Endometrial microvascular endothelial cells (primary cell): ENCODE results near the gene SFMBT2. TPM values are rescaled to one million over a fixed set of nuclear protein-coding genes. Genes with fewer than 3 reads are reported as not detected.

Source experiments
- in situ Hi-C: cut with HindIII; loops from 2 replicates; pipeline ENCODE4 v1.10.0; 2017; ENCODE audit warnings: low sequenced_read_pairs, low pct_unique_long_range_greater_than_20kb; ENCODE audit errors: inconsistent ontology term
- total RNA-seq: library from RNA; depleted of rRNA; stranded (reverse); fragments of >200 nt; gene quantifications from one replicate; pipeline ENCODE4 v1.2.3, GENCODE V29; 2015; ENCODE audit errors: inconsistent ontology term

The SFMBT2 gene
- total RNA-seq, 1 donor from 2014 or later = 1.2 TPM

GRCh38 chr10:7380704-7381241 is 30.1 kb downstream of the SFMBT2 start:
- in situ Hi-C loops = no loop called here

- in situ Hi-C loops = no loop called here
Measured at GRCh38 chr10:7378602-7379403, 32.0 kb downstream of the SFMBT2 start.

DNA sequence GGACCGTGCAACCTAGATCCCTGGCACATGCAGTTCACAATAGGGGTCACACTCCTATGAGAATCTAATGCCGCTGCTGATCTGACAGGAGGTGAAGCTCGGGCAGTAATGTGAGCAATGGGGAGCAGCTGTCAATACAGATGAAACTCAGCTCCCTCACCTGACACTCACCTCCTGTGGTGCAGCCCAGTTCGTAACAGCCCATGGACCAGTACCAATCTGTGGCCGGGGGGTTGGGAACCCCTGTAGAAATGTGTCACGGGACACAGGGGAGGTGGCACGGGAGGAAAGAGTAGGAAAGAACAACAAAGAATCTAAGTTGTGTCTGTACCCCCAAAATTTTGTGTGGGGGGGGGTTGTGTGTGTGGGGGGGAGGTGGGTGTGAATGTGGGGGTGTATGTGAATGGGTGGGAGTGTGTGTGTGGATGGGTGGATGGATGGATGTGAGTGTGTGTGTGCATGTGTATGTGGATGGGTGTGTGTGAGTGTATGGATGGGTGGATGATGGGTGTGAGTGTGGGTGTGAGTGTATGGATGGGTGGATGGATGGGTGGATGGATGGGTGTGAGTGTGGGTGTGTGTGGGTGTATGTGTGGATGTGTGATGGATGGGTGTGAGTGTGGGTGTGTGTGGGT is 33.1 kb downstream of the SFMBT2 start:
- in situ Hi-C loops = no loop called here

GRCh38 chr10:7374795-7375194 is 36.0 kb downstream of the SFMBT2 start:
- in situ Hi-C loops = no loop called here

DNA sequence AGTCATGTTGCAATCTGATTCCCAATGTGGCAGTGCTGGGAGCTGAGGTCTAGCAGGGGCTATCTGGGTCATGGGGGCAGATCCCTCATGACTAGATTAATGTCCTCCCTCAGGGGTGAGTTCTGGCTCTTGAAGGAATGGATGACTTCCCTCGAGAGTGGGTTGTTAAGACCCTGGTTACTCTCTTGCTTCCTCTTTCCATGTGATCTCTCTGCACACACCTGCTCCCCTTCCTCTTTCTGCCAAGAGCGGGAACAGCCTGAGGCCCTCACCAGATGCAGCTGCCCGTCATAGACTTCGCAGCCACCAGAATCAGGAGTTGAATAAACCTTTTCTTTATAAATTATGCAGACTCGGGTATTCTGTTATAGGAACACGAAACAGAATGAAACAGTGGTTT is 37.8 kb downstream of the SFMBT2 start:
- in situ Hi-C loops = no loop called here

GRCh38 chr10:7372504-7372903 is 38.3 kb downstream of the SFMBT2 start:
- in situ Hi-C loops = no loop called here

GRCh38 chr10:7370511-7370910 is 40.3 kb downstream of the SFMBT2 start:
- in situ Hi-C loops = no loop called here

DNA sequence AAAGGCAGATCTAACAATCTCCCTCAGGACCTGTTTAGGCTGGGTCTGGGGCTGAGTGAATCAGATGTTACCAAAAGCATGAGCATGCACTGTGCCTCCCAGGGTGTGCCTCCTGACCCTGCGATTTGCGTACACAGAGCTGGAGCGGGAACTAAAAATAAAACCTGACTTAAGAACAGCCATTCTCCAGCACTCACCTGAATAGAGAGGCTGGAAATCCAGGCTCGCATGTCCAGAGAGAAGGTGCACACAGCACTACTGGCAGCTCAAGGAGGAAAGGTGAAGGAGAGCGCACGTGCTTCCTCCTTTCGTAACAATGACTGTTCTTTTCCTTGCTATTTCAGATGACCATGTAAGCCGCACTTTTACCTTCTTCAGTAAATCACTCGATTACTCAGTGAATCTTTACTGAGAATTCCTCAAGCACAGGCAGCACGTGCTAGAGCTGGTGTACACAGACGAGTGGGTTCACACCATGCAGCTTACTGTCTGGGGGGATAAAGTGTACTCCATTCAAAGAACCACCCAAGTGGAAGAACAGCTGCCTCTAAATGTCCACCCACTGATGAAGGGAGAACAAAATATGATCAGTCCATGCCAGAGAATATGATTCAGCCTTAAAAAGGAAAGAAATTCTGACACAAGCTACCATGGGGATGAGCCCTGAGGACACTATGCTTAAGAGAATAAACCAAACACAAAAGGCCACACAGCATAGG is 45.6 kb downstream of the SFMBT2 start:
- in situ Hi-C loops = no loop called here

DNA sequence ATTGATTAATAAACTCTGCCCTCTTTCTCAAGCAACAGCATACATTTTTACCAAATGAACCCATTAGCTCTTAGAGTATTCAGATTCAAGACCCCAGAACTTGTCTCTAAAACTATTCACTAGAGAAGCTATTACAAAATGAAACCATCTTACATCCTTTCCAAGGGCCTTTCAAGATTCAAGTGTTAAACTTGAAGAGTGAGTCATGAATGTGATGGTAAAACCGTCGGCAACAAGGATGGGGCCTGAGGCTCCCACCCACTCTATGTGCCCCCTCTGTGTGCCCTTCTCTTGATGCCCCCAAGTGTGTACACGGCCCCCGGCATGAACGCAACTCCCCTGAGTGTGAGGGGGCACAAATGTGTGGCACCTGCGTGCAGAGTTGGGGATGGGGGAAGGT is 46.4 kb downstream of the SFMBT2 start:
- in situ Hi-C loops = no loop called here

- in situ Hi-C loops = no loop called here
Measured at GRCh38 chr10:7363700-7364099, 47.1 kb downstream of the SFMBT2 start.

DNA sequence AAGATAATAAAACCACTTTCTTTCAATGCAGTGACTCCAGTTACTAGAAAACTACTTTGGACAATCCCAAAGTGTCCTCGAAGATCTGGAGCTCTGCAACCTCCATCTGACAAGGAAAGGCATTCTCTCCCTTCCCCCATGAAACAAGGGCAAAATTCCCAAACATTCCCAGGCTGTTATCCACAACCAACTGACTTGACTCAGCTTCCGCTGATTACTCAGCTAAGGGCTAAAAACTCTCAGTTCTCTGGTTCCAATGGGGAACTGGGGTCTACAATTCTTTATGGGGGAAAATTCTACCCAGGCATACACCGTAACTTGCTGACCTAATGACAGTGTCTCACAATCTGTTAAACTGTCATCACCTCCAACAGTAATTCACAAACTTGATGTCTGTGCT is 48.4 kb downstream of the SFMBT2 start:
- in situ Hi-C loops = no loop called here

- in situ Hi-C loops = no loop called here
Measured at GRCh38 chr10:7361316-7361715, 49.5 kb downstream of the SFMBT2 start.

DNA sequence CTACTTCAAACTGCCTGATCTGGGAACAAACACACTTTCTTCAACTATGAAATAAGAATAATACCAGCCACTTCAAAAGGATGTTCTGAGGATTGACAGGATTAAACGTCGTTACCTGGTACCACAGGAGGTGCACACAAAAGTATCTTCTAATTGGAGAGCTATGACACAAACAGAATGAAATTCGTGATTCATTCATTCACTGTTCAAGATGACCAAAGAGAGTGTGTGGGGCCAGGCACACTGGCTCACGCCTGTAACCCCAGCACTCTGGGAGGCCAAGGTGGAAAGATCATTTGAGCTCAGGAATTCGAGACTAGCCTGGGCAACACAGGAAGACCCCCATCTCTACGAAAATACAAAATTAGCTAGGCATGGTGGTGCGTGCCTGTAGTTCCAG is 50.9 kb downstream of the SFMBT2 start:
- in situ Hi-C loops = no loop called here

- in situ Hi-C loops = no loop called here
Measured at GRCh38 chr10:7359356-7359755, 51.5 kb downstream of the SFMBT2 start.

DNA sequence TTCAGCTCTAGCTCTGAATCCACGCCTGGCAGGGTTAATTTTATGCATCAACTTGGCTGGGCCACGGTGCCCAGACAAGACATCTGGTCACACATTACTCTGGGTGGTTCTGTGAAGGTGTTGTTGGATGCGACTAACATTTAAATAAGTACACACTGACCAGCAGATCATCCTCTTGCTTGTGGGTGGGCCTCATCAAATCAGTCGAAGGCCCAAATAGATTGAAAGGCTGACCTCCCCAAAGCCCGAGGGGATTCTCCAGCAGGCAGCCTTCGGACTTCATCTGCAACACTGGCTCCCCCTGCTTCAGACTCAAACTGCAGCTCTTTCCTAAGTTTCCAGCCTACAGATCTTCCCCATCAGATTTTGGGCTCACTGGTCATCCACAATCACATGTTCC is 53.6 kb downstream of the SFMBT2 start:
- in situ Hi-C loops = no loop called here

DNA sequence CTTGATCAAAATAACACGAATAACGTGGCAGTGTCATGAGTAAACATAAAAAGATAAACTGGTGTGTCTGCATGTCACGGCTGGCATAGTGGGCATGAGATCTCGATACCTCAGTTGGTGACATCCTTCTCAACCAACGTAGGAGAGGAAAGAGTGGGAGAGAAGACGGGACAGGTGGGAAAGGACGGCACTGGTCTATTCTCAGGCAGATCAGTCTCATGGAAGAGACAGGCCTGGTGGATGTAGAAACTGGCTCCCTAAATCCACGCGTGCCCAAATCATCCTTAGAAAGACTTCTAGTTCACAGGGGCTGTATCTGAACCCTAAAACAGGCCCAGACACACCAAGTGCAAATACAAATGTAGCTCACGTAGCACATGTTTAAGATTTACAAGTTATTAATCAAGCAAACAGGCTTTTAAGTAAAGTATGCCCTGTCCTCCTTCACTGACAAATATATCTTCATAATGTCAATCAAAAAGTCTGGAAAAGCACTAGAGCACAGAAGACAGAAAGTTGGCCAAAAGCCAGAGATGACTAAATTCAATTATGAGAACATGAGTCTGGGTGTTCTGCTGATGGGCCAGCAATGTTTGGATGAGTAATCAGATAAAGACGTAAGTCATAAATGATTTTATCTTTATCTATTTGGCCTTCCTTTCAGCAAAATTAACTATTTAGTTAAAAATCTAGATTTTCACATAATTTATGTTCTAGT is 56.3 kb downstream of the SFMBT2 start:
- in situ Hi-C loops = no loop called here

DNA sequence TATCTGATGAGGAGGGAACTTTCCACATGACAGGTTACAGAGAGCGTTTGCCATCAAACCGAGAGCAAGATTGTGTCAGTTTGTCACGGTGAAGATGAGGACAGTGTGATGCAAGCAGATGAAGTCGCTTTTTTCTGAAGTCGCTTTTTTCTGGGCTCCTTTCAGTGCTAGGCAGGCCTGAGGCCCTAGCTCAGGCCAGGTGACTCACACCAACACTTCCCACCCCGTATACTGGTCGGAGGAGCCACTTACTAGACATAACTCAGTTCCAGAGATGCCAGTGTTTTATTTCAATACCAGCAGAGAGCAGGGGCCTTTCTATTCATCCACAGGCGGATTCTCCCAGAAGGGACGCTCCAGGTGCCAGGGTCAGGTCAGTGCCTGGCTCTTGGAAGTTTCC is 58.9 kb downstream of the SFMBT2 start:
- in situ Hi-C loops = no loop called here

DNA sequence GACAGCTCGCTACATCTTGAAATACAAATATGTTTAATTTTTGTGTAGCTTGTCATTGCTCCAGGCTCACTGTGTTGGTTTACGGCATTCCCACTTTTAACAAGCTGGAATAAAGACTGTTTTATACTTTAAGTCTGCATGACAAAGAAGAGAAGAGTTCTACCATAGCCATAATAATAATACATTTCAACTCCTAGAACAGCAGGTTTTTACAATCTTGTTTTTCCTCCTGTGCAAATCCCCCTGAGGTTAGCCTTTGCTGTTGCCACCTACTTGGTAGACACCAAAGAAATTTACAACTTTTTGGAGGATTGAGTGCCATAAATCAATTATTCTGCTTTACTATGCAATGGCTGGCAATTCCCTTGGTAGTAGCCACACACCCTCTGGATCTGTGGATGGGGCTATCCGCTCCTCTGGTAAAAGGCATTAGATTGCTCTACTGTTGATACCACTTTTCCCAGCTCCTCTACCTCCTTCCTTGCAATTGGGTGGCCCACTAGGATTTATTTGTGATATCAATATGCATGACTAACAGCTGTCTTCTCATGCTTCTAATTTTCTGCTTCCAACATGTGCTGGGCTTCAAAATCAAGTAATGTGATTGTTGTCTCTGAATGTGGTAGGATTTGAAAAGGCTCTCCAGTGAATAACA is 60.2 kb downstream of the SFMBT2 start:
- in situ Hi-C loops = no loop called here

DNA sequence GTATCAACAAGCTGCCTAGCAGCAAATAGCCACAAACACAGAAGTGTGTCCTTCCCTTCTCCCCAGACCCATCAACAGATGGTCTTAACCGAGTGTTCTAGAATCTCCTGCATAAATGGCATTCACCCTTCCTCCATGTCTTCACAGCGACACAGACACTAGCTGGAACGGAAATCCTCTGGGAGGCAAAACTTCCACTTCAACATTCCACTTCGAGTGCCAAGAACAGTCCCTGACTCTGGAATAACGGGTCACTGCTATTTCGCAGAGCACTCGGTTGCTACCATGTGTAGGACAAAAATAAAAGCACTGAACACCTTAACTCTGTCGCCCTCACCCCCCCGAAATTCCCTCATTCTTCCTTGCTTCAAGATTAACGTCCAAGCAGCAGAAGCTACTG is 65.1 kb downstream of the SFMBT2 start:
- in situ Hi-C loops = no loop called here
